NCI-H187 treated with DMSO at 0.1 percent for 48 hours (cell line): ENCODE data around the gene ABLIM3.

ENCODE experiments used
- DNase-seq: peaks from one replicate; lab custom pipeline; 2025; lab: John Stamatoyannopoulos, UW

Gene ABLIM3

GRCh38 chr5:149188383-149188782, 47.1 kb downstream of the ABLIM3 start:
- DNase-seq, result no peak

GRCh38 chr5:149195337-149195887, 54.1 kb downstream of the ABLIM3 start:
- no peak for DNase-seq

GRCh38 chr5:149195962-149196361, 54.7 kb downstream of the ABLIM3 start:
- DNase-seq, result no peak

GRCh38 chr5:149198148-149198547, 56.9 kb downstream of the ABLIM3 start:
- DNase-seq, result no peak

DNA sequence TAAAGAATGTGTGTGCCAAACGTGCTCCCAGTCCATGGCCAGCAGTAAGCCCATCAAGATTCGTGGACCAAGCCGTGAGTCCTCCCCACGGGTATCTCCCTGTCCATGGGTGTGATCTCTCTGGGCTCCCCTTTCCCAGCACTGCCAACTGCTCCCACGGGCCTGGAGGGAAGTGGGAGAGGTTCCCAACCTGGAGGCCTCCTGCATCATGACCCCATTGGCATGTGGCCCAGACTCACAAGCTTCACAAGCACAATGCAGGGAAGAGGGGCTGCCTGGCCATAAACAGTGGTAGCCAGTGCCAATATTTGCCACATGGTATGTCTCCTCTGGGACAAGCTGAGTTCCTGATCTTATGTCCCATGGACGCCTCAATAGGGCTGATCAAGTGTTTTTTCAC, 59.1 kb downstream of the ABLIM3 start:
- DNase-seq, result no peak

- DNase-seq, result no peak
Observed at GRCh38 chr5:149201121-149201637, 59.9 kb downstream of the ABLIM3 start.

DNA sequence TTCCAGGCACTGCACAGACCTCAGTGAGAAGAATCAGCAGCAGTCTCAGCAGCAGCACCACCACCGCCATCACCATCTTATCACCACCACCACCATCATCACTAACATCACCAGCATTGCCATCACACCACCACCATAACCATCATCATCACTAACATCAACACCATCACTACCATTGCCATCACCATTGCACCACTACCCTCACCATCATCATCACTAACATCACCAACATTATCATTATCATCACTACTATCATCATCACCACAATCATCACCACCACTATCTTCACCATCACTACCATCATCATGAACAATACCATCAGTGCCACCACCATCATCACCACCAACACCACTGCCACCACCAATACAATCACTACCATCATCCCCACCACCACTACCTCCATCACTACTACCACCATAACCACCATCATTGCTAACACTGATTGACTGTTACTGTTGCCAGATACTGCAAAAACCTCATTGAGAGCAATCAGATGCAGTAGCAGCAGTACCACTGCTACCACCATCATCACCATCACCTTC, 61.7 kb downstream of the ABLIM3 start:
- DNase-seq, result no peak

GRCh38 chr5:149203921-149204441, 62.7 kb downstream of the ABLIM3 start:
- no peak for DNase-seq

- DNase-seq, result no peak
Observed at GRCh38 chr5:149205625-149206523, 64.6 kb downstream of the ABLIM3 start.

DNA sequence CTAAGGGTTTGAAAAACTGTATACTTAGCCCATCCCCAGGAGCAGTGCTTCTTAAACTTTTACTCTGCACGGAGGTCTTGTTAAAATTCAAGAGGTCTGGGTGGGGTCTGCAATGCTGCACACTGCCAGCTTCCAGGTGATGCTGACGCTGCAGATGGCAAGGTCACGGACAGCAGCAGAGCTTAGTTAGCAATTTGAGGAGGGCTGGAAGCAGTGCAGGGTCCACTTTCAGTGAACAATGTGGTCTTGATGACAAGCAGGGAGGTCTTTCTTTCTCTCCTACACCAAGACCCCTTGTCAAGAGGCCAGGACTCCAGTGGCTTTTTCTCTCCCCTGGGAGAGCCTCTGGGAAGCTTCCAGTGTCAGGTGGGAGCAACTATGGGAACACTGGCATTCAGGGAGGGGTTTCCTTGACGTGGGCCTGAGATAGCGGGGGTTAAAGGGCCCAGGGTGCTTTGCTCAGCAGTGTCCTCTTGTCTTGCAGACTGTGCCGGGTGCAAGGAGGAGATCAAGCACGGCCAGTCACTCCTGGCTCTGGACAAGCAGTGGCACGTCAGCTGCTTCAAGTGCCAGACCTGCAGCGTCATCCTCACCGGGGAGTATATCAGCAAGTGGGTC, 65.3 kb downstream of the ABLIM3 start:
- no peak for DNase-seq

DNA sequence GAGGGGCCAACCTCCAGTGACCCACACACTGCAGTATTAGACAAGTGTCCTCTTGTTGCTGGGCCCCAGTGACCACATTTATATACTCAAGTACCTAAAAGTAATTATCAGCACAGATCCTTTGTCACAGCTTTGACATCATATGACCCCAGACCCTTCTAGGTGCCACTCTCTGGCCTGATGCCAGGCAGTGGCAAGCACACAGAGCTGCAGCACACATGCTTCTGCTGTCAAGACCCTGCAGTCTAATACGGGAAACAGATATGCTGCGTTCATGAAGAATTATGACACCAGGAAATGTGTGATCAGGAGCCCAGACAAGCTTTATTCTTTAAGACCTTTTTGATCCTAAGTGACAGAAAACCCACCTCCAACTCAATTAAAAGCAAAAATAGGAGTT, 66.5 kb downstream of the ABLIM3 start:
- DNase-seq, result no peak

GRCh38 chr5:149210225-149210624, 68.9 kb downstream of the ABLIM3 start:
- no peak for DNase-seq

GRCh38 chr5:149210968-149211490, 69.7 kb downstream of the ABLIM3 start:
- no peak for DNase-seq

DNA sequence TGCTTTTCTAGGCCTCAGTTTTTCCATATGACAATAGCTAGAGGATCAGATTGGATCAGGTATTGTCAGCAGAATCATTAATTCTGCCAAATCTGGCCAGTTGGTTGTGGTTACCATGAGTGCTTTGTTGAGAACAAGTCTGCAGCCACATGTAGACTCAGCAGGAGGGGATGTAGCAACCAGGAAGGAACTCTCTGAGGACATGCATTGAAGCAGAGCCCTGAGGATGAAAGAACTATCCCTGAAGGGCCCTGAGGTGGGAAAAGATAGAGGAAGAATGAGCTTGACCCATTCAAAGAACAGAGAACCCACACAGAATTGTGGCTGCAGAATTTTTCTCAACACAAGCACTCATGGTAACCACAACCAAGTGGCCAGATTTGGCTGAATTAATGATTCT, 70.3 kb downstream of the ABLIM3 start:
- no peak for DNase-seq

GRCh38 chr5:149212198-149212951, 71.1 kb downstream of the ABLIM3 start:
- no peak for DNase-seq

DNA sequence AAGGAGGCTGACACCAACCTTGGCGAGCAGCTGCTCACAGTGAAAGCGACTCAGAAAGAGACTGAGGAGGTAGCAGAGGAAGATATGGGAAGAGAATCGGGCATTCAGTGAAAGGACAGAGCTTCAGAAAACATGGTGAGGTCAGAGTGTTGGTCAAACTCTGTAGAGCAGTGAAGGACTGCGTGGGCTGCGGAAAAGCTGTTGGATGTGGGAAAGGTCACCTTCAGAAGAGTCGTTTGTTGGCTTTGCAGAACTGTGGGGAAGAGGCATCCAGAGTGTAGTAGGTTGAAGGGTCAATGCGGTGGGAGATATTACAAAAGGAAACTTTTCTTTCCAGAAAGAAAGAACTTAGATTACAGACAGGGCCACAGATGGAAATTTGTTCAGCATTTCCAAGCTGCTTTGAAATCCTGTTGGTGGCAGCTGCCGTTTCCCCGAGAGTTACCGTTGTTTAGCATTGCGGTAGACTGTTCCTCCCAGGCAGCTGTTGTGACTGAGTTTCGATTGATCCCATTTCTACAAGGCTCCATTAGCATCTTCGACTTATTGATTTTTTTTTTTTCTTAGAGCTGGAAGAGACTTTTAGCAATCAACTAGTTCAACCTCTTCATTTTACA, 72.1 kb downstream of the ABLIM3 start:
- DNase-seq, result no peak

GRCh38 chr5:149215478-149216090, 74.3 kb downstream of the ABLIM3 start:
- DNase-seq, result no peak

DNA sequence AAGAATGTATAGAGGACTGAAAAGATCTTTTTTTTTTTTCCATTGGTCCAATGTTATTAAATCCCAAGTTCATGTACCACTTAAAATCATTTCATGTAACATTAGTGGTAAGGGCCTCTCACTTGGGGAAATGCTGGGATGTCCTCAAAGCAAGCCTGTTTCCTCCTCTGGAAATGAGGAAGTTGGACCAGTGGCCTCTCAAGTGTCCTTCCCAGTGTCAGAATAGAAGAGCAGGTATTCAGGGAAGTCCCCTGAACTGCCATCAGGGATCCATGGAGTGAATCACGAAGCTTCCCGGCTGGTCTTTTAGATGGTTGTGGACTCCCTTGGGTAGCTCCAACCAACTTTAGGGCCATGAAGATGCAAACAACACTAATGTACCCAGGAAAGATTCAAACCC, 75.2 kb downstream of the ABLIM3 start:
- no peak for DNase-seq

DNA sequence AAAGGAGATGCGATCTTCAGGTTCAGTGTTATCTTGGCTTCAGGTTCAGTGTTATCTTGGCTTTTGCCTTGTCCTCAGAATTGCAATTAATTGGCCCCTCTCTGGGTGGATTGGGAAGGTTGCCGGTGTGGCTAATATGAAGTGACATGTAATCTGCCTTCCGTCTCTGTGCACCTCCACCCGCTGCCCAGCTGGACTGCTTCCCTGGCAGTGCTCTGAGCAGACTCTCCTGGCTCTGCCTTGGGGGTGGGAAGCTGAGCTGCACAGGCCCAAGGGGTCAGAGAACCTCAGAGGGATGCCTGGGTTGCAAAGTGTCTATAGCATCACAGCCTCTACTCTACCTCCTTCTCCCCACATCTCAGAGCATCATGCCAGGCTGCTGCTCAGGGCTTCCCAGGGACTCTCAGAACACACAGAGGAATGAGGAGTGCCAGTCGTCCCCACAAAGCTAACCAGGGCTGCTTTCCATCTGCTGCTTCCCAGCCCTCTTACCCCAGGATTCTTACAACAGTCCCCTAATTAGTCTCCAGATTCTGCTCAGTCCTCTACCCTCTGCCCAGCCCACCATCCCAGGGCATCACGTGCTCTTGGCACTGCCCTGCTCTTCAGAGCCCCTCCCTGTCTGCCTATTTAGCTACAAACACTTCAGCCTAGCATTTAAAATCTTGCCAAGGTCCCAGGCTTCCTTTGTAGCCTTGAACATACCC, 76.0 kb downstream of the ABLIM3 start:
- DNase-seq, result no peak

- DNase-seq, result no peak
Observed at GRCh38 chr5:149217803-149218155, 76.5 kb downstream of the ABLIM3 start.
